ENCODE measurements around the gene SLC35F1. TPM values are rescaled to one million over a fixed set of nuclear protein-coding genes. Genes with fewer than 3 reads are reported as not detected.

The SLC35F1 gene
- total RNA-seq, 1 experiment from 2014 or later, result 4.3 TPM

DNA sequence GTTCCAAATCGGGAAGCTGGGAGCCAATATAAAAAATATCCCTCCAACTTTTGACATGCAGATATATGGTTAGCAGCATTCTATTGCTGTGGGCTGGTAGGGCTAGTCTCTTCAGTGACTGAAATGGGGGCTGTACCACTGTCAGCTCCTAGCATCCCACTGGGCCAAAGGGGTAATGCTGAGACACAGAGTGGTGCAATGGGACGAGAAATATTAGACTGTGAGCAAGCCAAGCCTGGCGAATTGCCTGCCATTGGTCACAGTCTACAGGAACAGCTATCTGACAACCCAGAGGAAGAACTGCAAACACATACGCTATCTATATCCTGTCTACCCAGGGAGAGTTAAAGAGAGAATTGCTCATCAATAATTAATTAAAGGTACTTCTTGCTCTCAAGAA is 3.5 kb downstream of the SLC35F1 start:
- H3K27ac ChIP-seq (ENCODE audit: insufficient read length, low read depth, low read length), result no peak overlapping the region
- H3K79me1 ChIP-seq (ENCODE audit: insufficient read depth, low read depth, low read length, poor library complexity, severe bottlenecking), result no peaks in the 10 kb centered on the region
- no peak overlapping the region for H2BK5ac ChIP-seq (ENCODE audit: insufficient read length, low read length)
- H3K79me2 ChIP-seq (ENCODE audit: insufficient read depth, low read length), result no peaks in the 10 kb centered on the region
- H3K23ac ChIP-seq (ENCODE audit: insufficient read length, low read depth, low read length), result no peak overlapping the region
- H4K5ac ChIP-seq (ENCODE audit: insufficient read length, low read depth, low read length), result no peak overlapping the region
- H3K9ac ChIP-seq (ENCODE audit: extremely low read depth, insufficient read length, low read length), result no peak overlapping the region
- no peaks in the 10 kb centered on the region for H4K20me1 ChIP-seq (ENCODE audit: control insufficient read depth, insufficient read depth, insufficient read length)
- H3K14ac ChIP-seq (ENCODE audit: insufficient read depth, low read length), result no peak overlapping the region
- H3K4me1 ChIP-seq (ENCODE audit: insufficient read depth, low read length), result peaks cover 4% of the 10 kb centered on the region; the same call in 1 of the 2 replicates
- H3K27me3 ChIP-seq (ENCODE audit: insufficient read depth, low read length), result peaks cover 4% of the 10 kb centered on the region; the same call in 1 of the 2 replicates
- Mint-ChIP-seq H3K27ac (no peak overlapping the region), H3K27me3 (ENCODE audit: low read depth) (peaks cover 58% of the 10 kb centered on the region), H3K36me3 (ENCODE audit: insufficient read depth in 1 of 3, low read depth in 3 of 3) (peaks cover 0 to 2% (median 0%) of the 10 kb centered on the region in 3 experiments; a peak in 2 of 7 replicates), H3K9me3 (peaks cover 0 to 3% of the 10 kb centered on the region in 2 experiments; a peak in 1 of 5 replicates), H3K4me1 (peaks cover 12 to 13% of the 10 kb centered on the region in 2 experiments), H3K4me3 (no peak overlapping the region)
- no peak overlapping the region for H3K18ac ChIP-seq (ENCODE audit: insufficient read length, low read depth, low read length)
- no peak for DNase-seq
- H2BK15ac ChIP-seq (ENCODE audit: low read depth, low read length), result no peak overlapping the region
- no peaks in the 10 kb centered on the region for H3K9me3 ChIP-seq (ENCODE audit: control insufficient read depth, low read depth, low read length)
- no peak overlapping the region for H3K4ac ChIP-seq (ENCODE audit: low read depth, low read length)
- H3T11ph ChIP-seq (ENCODE audit: low read length), result no peak overlapping the region
- no peak overlapping the region for H2BK120ac ChIP-seq (ENCODE audit: low read depth, low read length, poor library complexity, severe bottlenecking)
- H2BK20ac ChIP-seq (ENCODE audit: low read depth, low read length, poor library complexity, severe bottlenecking), result no peak overlapping the region
- H4K91ac ChIP-seq (ENCODE audit: insufficient read length, low read depth, low read length), result no peak overlapping the region
- H3K4me2 ChIP-seq (ENCODE audit: insufficient read depth, insufficient read length, low read length), result no peak overlapping the region
- TF ChIP-seq, protein P1, sequence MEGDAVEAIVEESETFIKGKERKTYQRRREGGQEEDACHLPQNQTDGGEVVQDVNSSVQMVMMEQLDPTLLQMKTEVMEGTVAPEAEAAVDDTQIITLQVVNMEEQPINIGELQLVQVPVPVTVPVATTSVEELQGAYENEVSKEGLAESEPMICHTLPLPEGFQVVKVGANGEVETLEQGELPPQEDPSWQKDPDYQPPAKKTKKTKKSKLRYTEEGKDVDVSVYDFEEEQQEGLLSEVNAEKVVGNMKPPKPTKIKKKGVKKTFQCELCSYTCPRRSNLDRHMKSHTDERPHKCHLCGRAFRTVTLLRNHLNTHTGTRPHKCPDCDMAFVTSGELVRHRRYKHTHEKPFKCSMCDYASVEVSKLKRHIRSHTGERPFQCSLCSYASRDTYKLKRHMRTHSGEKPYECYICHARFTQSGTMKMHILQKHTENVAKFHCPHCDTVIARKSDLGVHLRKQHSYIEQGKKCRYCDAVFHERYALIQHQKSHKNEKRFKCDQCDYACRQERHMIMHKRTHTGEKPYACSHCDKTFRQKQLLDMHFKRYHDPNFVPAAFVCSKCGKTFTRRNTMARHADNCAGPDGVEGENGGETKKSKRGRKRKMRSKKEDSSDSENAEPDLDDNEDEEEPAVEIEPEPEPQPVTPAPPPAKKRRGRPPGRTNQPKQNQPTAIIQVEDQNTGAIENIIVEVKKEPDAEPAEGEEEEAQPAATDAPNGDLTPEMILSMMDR (conservative IDR thresholded peaks at IDR 0.05), result no peak
- no peak overlapping the region for H2AFZ ChIP-seq (ENCODE audit: low read length)
- H2AK5ac ChIP-seq (ENCODE audit: insufficient read length, low read length), result no peak overlapping the region
- H3K23me2 ChIP-seq (ENCODE audit: insufficient read length, low read depth, low read length, poor library complexity, severe bottlenecking), result peaks cover 8% of the 10 kb centered on the region
- WGBS (ENCODE audit: extremely low coverage, insufficient read length, low lambda C conversion rate), result no CpG with 5 or more reads among the region's 4 CpGs
- no peak overlapping the region for H4K8ac ChIP-seq (replicated peaks; ENCODE audit: insufficient read length, low read depth, low read length)
- H3K56ac ChIP-seq (ENCODE audit: insufficient read length, low read depth, low read length), result no peak overlapping the region
- H2BK12ac ChIP-seq (ENCODE audit: insufficient read length, low read depth, low read length), result no peak overlapping the region
